Kidney (tissue), 14 donors: ENCODE data around the gene CCDC57. TPM values are rescaled to one million over a fixed set of nuclear protein-coding genes. Genes with fewer than 3 reads are reported as not detected.
A peak's percentile ranks its signal among the peaks of the same experiment; 100 is the strongest.

ENCODE experiments used
- DNase-seq, 5 donors: peaks; one replicate each; pipeline ENCODE4 v3.0.0-alpha.2; 2013 to 2020
- FAIRE-seq: peaks from 2 replicates; lab custom pipeline; 2012; peaks lifted over from hg19 to GRCh38; lab: Jason Lieb, UNC
- H3K27ac ChIP-seq, 2 donors: one replicate each; pipeline ENCODE4 v1.7.0; 2013; ENCODE audit warnings: low read depth in 2 of 2, low read length in 2 of 2, inconsistent platforms in 1 of 2
- H3K27me3 ChIP-seq: one replicate; pipeline ENCODE4 v1.7.1; 2013; ENCODE audit warnings: low read length, inconsistent platforms; ENCODE audit not compliant: control insufficient read depth, insufficient read depth
- H3K36me3 ChIP-seq, 3 donors: one replicate each; pipeline versions ENCODE4 v1.7.0 to v1.7.1; 2013; ENCODE audit warnings: low read length in 3 of 3, control low read depth in 1 of 3, inconsistent platforms in 1 of 3; ENCODE audit not compliant: insufficient read depth in 3 of 3, control insufficient read depth in 2 of 3
- H3K4me1 ChIP-seq, 3 donors: one replicate each; pipeline versions ENCODE4 v1.7.0 to v1.7.1; 2013; ENCODE audit warnings: low read length in 3 of 3, inconsistent platforms in 1 of 3, low read depth in 1 of 3; ENCODE audit not compliant: control insufficient read depth in 2 of 3, insufficient read depth in 2 of 3
- H3K4me3 ChIP-seq, 3 donors: one replicate each; pipeline versions ENCODE4 v1.7.0 to v1.8.1; 2013; ENCODE audit warnings: low read length in 3 of 3, control low read depth in 1 of 3, inconsistent platforms in 1 of 3
- H3K9ac ChIP-seq, 3 donors: one replicate each; pipeline versions ENCODE4 v1.7.0 to v1.7.1; 2013; ENCODE audit warnings: low read length in 3 of 3, control low read depth in 1 of 3, inconsistent platforms in 1 of 3
- H3K9me3 ChIP-seq, 3 donors: one replicate each; pipeline versions ENCODE4 v1.7.0 to v1.7.1; 2013; ENCODE audit warnings: low read length in 3 of 3, control low read depth in 1 of 3, inconsistent platforms in 1 of 3; ENCODE audit not compliant: control insufficient read depth in 2 of 3, insufficient read depth in 1 of 3
- intact Hi-C: fragments of 100-400 bp; cut with DNase I; formaldehyde crosslinking; loops from one replicate; pipeline ENCODE4 v1.11.1; 2022
- polyA plus RNA-seq: library from polyadenylated mRNA; stranded (reverse); fragments of 350-450 nt; fragmentation: Illumina TruSeq; extraction: RNeasy Lipid Tissue Mini Kit (QIAGEN cat#74804); gene quantifications from one replicate; pipeline ENCODE4 v1.2.3, GENCODE V29; 2014; ENCODE audit warnings: low read depth, low replicate concordance; ENCODE audit not compliant: insufficient read depth
- total RNA-seq: library from RNA; stranded (reverse); fragmentation: NEBNext Ultra II Directional; extraction: Animal tissue kit (Norgen Biotek cat#: 25700); gene quantifications from one replicate; pipeline ENCODE4 v1.2.1, GENCODE V29; 2021
- TF ChIP-seq, protein P1 (sequence below): IDR thresholded peaks from 3 replicates; pipeline ENCODE4 v1.5.1; 2012; ENCODE audit warnings: mild to moderate bottlenecking, moderate library complexity, borderline replicate concordance; ENCODE audit not compliant: insufficient read depth; ENCODE audit errors: extremely low read depth
- donor health status: control.
- donor health status: control.
- donor health status: control.
- donor health status: control.
- donor health status: control.
- donor health status: DM: yes; HTN: yes; CAD: no.
- donor health status: Normal renal cell carcinoma (clear cell type).

Gene CCDC57
- total and polyA plus RNA-seq, 2 donors from 2014 or later = 46.7 to 79.4 TPM

DNA sequence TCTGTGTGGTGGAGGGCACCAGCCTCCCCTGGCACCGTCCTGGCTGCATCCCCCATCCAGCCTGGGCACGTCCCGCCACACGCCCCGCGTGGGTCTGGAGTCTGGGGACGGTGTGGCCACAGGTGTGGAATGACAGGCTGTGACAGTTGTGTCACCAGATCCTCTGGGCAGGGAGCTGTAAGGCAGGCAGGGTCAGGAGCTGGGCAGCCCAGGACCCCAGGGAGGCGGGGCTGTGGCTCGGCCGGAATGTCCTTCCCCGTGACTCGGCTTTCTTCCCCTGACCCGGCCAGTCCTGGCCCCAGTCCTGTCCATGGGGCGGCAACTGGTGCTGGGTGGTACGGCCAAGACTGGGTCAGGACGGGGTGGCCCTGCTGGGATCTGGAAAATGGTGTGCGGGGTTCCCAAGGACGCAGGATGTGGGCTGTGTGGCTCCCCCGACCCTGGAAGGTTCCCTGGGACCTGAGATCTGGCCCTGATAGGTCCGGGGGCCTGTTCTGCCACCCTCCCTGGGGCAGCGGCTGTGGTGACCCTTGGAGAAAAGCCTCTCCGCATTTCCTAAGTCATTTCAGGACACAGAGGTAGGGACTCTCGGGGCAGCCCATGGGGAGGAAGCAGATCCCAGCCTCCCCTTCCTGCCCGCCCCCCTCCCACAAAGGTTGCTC is 12.9 kb upstream of the CCDC57 start:
- no peak for FAIRE-seq
- TF ChIP-seq, protein P1, sequence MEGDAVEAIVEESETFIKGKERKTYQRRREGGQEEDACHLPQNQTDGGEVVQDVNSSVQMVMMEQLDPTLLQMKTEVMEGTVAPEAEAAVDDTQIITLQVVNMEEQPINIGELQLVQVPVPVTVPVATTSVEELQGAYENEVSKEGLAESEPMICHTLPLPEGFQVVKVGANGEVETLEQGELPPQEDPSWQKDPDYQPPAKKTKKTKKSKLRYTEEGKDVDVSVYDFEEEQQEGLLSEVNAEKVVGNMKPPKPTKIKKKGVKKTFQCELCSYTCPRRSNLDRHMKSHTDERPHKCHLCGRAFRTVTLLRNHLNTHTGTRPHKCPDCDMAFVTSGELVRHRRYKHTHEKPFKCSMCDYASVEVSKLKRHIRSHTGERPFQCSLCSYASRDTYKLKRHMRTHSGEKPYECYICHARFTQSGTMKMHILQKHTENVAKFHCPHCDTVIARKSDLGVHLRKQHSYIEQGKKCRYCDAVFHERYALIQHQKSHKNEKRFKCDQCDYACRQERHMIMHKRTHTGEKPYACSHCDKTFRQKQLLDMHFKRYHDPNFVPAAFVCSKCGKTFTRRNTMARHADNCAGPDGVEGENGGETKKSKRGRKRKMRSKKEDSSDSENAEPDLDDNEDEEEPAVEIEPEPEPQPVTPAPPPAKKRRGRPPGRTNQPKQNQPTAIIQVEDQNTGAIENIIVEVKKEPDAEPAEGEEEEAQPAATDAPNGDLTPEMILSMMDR = no peak
- H3K27ac ChIP-seq = no peak overlapping the region

GRCh38 chr17:82224666-82225065 is 12.0 kb upstream of the CCDC57 start:
- Histone ChIP-seq H3K4me1 (peaks cover 0 to 3% (median 0%) of the 10 kb centered on the region in 3 donors), H3K9me3 (no peaks in the 10 kb centered on the region), H3K27ac (no peak overlapping the region), H3K27me3 (no peaks in the 10 kb centered on the region), H3K36me3 (no peaks in the 10 kb centered on the region), H3K4me3 (no peak overlapping the region), H3K9ac (no peak overlapping the region)
- no peak for DNase-seq
- TF ChIP-seq, protein P1 = no peak
- intact Hi-C loops = no loop called here
- FAIRE-seq = no peak

More for the DNA sequence above, 12.9 kb upstream of the CCDC57 start:
- Histone ChIP-seq H3K4me1 (peaks cover 0 to 10% (median 0%) of the 10 kb centered on the region in 3 donors), H3K36me3 (no peaks in the 10 kb centered on the region), H3K9me3 (no peaks in the 10 kb centered on the region), H3K9ac (no peak overlapping the region), H3K27me3 (no peaks in the 10 kb centered on the region), H3K4me3 (no peak overlapping the region)
- intact Hi-C loops = no loop called here
- peak in 2 of 5 donors; percentile 60 to 76 for DNase-seq

GRCh38 chr17:82223517-82223916 is 10.9 kb upstream of the CCDC57 start:
- Histone ChIP-seq H3K9ac (no peak overlapping the region), H3K9me3 (no peaks in the 10 kb centered on the region), H3K27me3 (no peaks in the 10 kb centered on the region), H3K36me3 (no peaks in the 10 kb centered on the region), H3K27ac (no peak overlapping the region), H3K4me1 (no peaks in the 10 kb centered on the region), H3K4me3 (no peak overlapping the region)
- intact Hi-C loops = no loop called here
- TF ChIP-seq, protein P1 = no peak
- FAIRE-seq (no peak), DNase-seq (no peak)
